Measurements from ENCODE around the gene ERN1. TPM values are rescaled to one million over a fixed set of nuclear protein-coding genes. Genes with fewer than 3 reads are reported as not detected.
"Not testable (repeated sequence)": the region's sequence is repeated elsewhere in the genome, so short reads cannot be mapped to it uniquely, and the experiment has no call there.

Gene ERN1
- total RNA-seq = 10 to 100 TPM; 21.9 to 22.0 TPM

DNA sequence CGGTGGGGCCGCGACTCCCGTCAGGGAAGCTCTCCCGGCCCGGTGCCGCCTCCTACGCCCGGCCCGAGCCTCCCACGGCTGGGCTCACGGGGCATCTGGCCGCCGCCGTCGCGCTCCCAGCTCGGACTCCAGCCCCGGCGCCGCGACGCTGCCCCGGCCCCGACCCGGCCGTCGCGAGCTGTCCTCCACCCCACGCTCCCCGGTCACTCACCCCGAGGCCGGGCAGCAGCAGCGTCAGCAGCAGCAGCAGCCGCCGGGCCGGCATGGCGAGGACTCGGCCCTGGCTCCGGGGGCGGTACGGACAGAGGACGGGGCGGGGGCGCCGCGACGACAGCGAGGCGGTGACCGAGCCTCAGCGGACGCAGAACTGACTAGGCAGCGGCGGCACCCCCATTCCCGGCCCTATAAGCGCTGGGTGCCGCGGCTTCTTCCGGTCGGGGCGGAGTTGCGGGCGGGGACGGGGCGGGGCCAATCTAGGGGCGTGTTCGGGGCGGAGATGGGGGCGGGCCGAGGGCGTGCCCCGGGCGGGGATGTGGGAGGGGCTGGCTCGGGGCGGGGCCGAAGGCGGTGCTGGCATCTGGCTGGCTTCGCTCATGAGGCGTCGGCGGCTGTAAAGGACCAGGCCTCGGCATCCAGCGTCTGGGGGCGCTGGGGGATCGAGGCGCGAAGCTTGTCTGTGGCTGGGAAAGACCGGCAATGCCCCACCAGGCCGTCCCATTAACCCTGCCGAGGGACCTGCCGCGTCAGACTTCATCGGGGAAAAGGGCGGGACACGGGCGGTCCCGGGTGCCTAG is at the start of gene ERN1:
Gene ERN1 (minus strand): TSS at position 380 of the 794 bp plus-strand sequence. CDS start 115 bp downstream, at position 265.
- peaks cover 52% of the 10 kb centered on the region for H3K4me1 Mint-ChIP-seq (ENCODE audit: low read depth)
- H3K27me3 Mint-ChIP-seq (ENCODE audit: low read depth) = no peaks in the 10 kb centered on the region
- CTCF ChIA-PET = interaction anchor here (0.7 to 8.3 kb wide), 12 partner anchors 9 to 225 kb away, joined by 3 to 372 read pairs (median 5); no protein-coding TSS in a partner anchor
- H3K27ac Mint-ChIP-seq = peak within 1 kb of the TSS; percentile 92
- DNase-seq = peak; percentile 92
- peaks cover 1% of the 10 kb centered on the region for H3K36me3 Mint-ChIP-seq (ENCODE audit: low read depth)
- peak within 1 kb of the TSS; percentile 90 for H3K4me3 Mint-ChIP-seq
- intact Hi-C loops (cut with micrococcal nuclease) = loop anchor here (1.0 to 5.0 kb wide), 8 partner anchors 15 to 358 kb away; partner anchors contain the start of genes CCDC47, DDX42 and SMARCD2
- H3K9me3 Mint-ChIP-seq = no peaks in the 10 kb centered on the region

DNA sequence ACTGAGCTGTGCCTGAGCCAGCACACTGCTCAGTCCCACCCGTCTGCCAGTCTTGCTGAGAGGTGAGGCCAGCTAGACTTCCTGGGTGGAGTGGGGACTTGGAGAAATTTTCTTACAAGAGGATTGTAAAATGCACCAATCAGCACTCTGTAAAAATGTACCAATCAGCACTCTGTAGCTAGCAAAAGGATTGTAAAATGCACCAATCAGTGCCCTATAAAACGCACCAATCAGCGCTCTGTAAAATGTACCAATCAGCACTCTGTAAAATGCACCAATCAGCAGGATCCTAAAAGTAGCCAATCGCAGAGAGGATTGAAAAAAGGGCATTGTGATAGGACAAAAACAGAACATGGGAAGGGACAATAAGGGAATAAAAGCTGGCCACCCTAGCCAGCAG is 49.1 kb upstream of the ERN1 start:
- CTCF ChIA-PET = interaction anchor here (0.6 to 1.1 kb wide), 3 partner anchors 100 to 103 kb away, joined by 3 to 5 read pairs (median 4); no protein-coding TSS in a partner anchor
- DNase-seq; H3K9me3 Mint-ChIP-seq; H3K4me1 Mint-ChIP-seq (ENCODE audit: low read depth); H3K4me3 Mint-ChIP-seq; H3K27ac Mint-ChIP-seq; intact Hi-C loops (cut with micrococcal nuclease); H3K27me3 Mint-ChIP-seq (ENCODE audit: low read depth): not testable (repeated sequence)
- peaks cover 14% of the 10 kb centered on the region for H3K36me3 Mint-ChIP-seq (ENCODE audit: low read depth)

- H3K36me3 Mint-ChIP-seq (ENCODE audit: low read depth) = peaks cover 14% of the 10 kb centered on the region
- CTCF ChIA-PET = interaction anchor here (1.0 to 1.1 kb wide), 2 partner anchors 102 to 104 kb away, joined by 3 to 4 read pairs; no protein-coding TSS in a partner anchor
- no peak for DNase-seq
- no peak overlapping the region for H3K27ac Mint-ChIP-seq
- intact Hi-C loops (cut with micrococcal nuclease) = no loop called here
- H3K27me3 Mint-ChIP-seq (ENCODE audit: low read depth) = no peaks in the 10 kb centered on the region
- no peak overlapping the region for H3K4me3 Mint-ChIP-seq
- no peaks in the 10 kb centered on the region for H3K4me1 Mint-ChIP-seq (ENCODE audit: low read depth)
- H3K9me3 Mint-ChIP-seq = no peaks in the 10 kb centered on the region
Observed at GRCh38 chr17:64178011-64178825, 48.3 kb upstream of the ERN1 start.

GRCh38 chr17:64177311-64178010 is 47.5 kb upstream of the ERN1 start:
- Mint-ChIP-seq H3K4me3 (no peak overlapping the region), H3K27me3 (ENCODE audit: low read depth) (no peaks in the 10 kb centered on the region), H3K27ac (no peak overlapping the region), H3K9me3 (no peaks in the 10 kb centered on the region), H3K4me1 (ENCODE audit: low read depth) (no peaks in the 10 kb centered on the region), H3K36me3 (ENCODE audit: low read depth) (peaks cover 15% of the 10 kb centered on the region)
- DNase-seq = no peak
- intact Hi-C loops (cut with micrococcal nuclease) = no loop called here
- CTCF ChIA-PET = no interaction called here

DNA sequence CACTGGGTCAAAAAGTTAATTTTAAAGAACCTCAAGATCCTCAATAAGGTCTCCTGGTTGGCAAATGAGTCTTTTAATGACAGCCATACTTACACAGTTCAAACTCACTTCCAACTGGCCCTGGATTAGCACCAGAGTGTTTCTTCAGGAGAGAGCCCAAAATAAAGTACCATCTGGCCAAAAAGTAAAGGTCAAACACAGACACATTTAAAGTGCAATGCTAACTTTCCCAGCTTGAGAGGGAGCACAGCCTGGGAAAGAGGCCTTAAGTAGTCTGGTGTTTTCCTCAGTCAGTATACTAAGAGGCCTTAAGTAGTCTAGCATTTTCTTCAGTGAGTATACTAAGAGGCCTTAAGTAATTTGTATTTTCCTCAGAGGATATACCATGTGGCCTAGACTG is 46.6 kb upstream of the ERN1 start:
- H3K4me1 Mint-ChIP-seq (ENCODE audit: low read depth) = no peaks in the 10 kb centered on the region
- H3K36me3 Mint-ChIP-seq (ENCODE audit: low read depth) = peaks cover 16% of the 10 kb centered on the region
- no peaks in the 10 kb centered on the region for H3K27me3 Mint-ChIP-seq (ENCODE audit: low read depth)
- DNase-seq = no peak
- intact Hi-C loops (cut with micrococcal nuclease) = no loop called here
- CTCF ChIA-PET = interaction anchor here (0.6 to 0.8 kb wide), 2 partner anchors 105 to 292 kb away, joined by 3 read pairs; no protein-coding TSS in a partner anchor
- H3K4me3 Mint-ChIP-seq = no peak overlapping the region
- no peak overlapping the region for H3K27ac Mint-ChIP-seq
- no peaks in the 10 kb centered on the region for H3K9me3 Mint-ChIP-seq

DNA sequence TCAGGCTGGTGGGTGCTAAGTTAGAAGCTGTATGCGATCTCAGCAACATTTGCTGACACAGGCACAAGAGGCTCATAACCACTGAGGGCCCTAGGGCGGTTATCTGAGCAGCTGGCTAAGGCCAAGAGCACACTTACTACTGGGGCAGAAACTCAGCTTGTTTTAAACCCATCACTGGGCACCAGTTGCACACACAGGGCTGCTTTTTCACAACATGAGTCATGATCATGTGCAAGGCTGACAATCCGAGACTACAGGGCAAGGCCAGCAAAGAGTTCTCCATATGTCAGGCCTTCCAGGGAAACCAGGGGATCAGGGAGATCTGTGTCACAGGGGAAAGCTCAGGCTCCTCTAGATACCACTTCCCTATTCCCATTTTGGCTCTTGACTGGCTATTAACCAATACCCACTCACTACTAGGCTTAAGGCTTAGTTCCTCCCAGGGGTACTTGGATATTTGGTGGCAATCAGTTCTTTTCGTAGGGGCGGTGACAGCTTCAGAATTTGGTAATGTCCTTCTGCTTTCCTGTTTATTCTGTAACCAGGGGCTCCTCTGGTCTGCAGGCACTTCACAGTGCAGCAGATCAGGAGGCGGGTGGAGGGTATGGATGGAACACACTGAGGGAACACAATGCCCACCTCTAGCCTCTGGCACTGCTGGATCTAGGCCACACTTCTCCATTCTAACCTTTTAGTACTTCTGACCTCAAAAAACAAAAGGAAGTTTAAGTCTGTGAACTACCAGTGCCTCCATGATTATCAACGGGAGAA is 44.9 kb upstream of the ERN1 start:
- CTCF ChIA-PET = interaction anchor here (1.9 kb wide), 1 partner anchor 116 kb away, joined by 4 read pairs; no protein-coding TSS in a partner anchor
- Mint-ChIP-seq H3K4me3 (no peak overlapping the region), H3K27me3 (ENCODE audit: low read depth) (no peaks in the 10 kb centered on the region), H3K27ac (no peak overlapping the region), H3K36me3 (ENCODE audit: low read depth) (peaks cover 21% of the 10 kb centered on the region), H3K4me1 (ENCODE audit: low read depth) (no peaks in the 10 kb centered on the region), H3K9me3 (no peaks in the 10 kb centered on the region)
- intact Hi-C loops (cut with micrococcal nuclease) = no loop called here
- no peak for DNase-seq

DNA sequence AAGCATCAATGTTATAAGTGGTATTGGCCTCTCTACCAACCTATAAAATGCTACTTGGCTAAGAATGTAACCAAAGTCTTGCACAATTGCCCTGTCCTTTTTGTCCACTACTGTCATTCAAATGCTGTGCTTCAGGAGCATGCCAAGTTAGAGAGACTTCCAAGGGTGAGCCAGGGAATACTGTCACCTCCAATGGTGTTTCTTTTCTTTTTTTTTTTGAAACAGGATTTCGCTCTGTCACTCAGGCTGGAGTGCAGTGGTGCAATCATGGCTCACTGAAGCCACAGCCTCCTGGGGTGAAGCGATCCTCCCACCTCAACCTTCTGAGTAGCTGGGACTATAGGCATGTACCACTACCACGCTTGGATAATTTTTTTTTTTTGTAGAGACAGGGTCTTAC is 43.7 kb upstream of the ERN1 start:
- CTCF ChIA-PET = no interaction called here
- no peak for DNase-seq
- Mint-ChIP-seq H3K4me3 (no peak overlapping the region), H3K9me3 (no peaks in the 10 kb centered on the region), H3K36me3 (ENCODE audit: low read depth) (peaks cover 12% of the 10 kb centered on the region), H3K27ac (no peak overlapping the region), H3K27me3 (ENCODE audit: low read depth) (no peaks in the 10 kb centered on the region), H3K4me1 (ENCODE audit: low read depth) (no peaks in the 10 kb centered on the region)
- intact Hi-C loops (cut with micrococcal nuclease) = no loop called here

DNA sequence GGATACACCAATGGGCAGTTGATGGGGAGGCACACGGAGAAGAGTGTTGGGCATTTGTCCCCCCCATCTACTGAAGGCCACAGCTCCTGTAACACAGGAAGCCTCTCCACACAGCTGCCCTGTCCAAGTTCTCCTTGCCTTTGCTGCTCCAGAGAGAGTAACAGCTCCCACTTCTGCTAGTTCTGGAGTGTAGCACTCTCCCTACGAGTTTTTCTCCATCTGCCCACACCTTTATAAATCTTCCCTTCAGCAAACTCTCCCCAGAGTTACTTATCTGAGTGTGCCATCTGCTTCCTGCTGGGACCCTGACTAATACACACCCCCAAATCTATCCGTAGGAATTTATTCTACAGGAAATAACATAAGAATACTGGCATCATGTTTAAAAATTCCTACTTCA is 42.6 kb upstream of the ERN1 start:
- intact Hi-C loops (cut with micrococcal nuclease) = no loop called here
- peaks cover 13% of the 10 kb centered on the region for H3K36me3 Mint-ChIP-seq (ENCODE audit: low read depth)
- CTCF ChIA-PET = no interaction called here
- H3K4me1 Mint-ChIP-seq (ENCODE audit: low read depth) = no peaks in the 10 kb centered on the region
- H3K27me3 Mint-ChIP-seq (ENCODE audit: low read depth) = no peaks in the 10 kb centered on the region
- H3K27ac Mint-ChIP-seq = no peak overlapping the region
- H3K4me3 Mint-ChIP-seq = no peak overlapping the region
- no peak for DNase-seq
- H3K9me3 Mint-ChIP-seq = no peaks in the 10 kb centered on the region

- CTCF ChIA-PET = no interaction called here
- no peaks in the 10 kb centered on the region for H3K27me3 Mint-ChIP-seq (ENCODE audit: low read depth)
- intact Hi-C loops (cut with micrococcal nuclease) = no loop called here
- no peaks in the 10 kb centered on the region for H3K4me1 Mint-ChIP-seq (ENCODE audit: low read depth)
- no peak overlapping the region for H3K27ac Mint-ChIP-seq
- H3K9me3 Mint-ChIP-seq = no peaks in the 10 kb centered on the region
- no peak overlapping the region for H3K4me3 Mint-ChIP-seq
- H3K36me3 Mint-ChIP-seq (ENCODE audit: low read depth) = peaks cover 13% of the 10 kb centered on the region
- DNase-seq = no peak
Observed at GRCh38 chr17:64171041-64171440, 41.1 kb upstream of the ERN1 start.

GRCh38 chr17:64170286-64170685 is 40.3 kb upstream of the ERN1 start:
- Mint-ChIP-seq H3K4me1 (ENCODE audit: low read depth) (no peaks in the 10 kb centered on the region), H3K9me3 (no peaks in the 10 kb centered on the region), H3K27me3 (ENCODE audit: low read depth) (no peaks in the 10 kb centered on the region), H3K36me3 (ENCODE audit: low read depth) (peaks cover 13% of the 10 kb centered on the region), H3K27ac (no peak overlapping the region), H3K4me3 (no peak overlapping the region)
- no peak for DNase-seq
- intact Hi-C loops (cut with micrococcal nuclease) = no loop called here
- CTCF ChIA-PET = no interaction called here

DNA sequence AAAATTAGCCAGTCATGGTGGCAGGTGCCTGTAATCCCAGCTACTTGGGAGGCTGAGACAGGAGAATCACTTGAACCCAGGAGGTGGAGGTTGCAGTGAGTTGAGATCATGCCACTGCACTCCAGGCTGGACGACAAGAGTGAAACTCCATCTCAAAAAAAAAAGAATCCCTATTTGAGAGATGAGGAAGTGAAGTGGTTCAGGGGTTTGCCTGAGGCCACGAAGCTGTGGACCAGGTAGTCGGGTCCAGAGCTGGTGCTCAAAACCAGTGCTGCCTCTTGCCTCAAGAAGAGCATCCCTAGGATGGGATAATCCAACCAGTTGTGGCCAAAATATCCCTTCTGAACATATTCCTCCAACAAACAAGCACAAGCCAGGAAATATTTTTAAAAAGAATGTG is 37.7 kb upstream of the ERN1 start:
- H3K4me3 Mint-ChIP-seq; H3K27me3 Mint-ChIP-seq (ENCODE audit: low read depth); H3K4me1 Mint-ChIP-seq (ENCODE audit: low read depth); DNase-seq; H3K27ac Mint-ChIP-seq; intact Hi-C loops (cut with micrococcal nuclease); H3K9me3 Mint-ChIP-seq: not testable (repeated sequence)
- CTCF ChIA-PET = interaction anchor here (2.2 to 2.9 kb wide), 2 partner anchors 114 to 124 kb away, joined by 8 to 14 read pairs; no protein-coding TSS in a partner anchor
- H3K36me3 Mint-ChIP-seq (ENCODE audit: low read depth) = peaks cover 13% of the 10 kb centered on the region
